Fibroblast of skin of left quadriceps (primary cell): Measurements from ENCODE around the gene ATP8A1.
"Not testable (repeated sequence)": the region's sequence is repeated elsewhere in the genome, so short reads cannot be mapped to it uniquely, and the experiment has no call there.

Experiments
- DNase-seq, 2 experiments: peaks; one replicate each; pipeline ENCODE4 v3.0.0-alpha.2; 2013; ENCODE audit warnings: low read depth in 2 of 2

ATP8A1 gene

GRCh38 chr4:42410446-42410845 is 246.5 kb downstream of the ATP8A1 start:
- DNase-seq, result no peak

- no peak for DNase-seq
Measured at GRCh38 chr4:42404001-42404400, 252.9 kb downstream of the ATP8A1 start.

- DNase-seq, result no peak
Measured at GRCh38 chr4:42401171-42401570, 255.7 kb downstream of the ATP8A1 start.

GRCh38 chr4:42399393-42399792 is 257.5 kb downstream of the ATP8A1 start:
- no peak for DNase-seq

DNA sequence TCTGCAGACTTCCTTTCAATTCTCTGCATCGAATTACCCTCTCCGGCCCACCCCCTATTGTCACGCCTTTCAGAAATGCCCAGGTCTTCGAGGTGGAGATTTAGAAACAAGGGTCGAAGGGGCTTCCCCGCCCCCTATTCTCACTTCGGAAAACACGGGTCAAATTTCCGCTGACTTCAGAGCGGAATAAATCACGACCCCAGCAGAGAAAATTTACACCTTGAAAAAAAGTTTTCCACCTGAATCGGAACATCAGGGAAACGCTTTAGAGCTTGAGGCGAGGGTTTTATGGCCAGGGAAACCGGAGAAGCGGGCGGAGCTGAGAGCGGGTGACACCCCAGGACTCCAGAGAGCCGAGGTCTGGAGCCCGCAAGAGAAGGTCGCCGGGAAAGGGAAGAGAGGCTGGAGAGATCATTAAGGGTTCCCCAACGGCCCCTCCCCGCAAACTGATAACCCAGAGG is 258.0 kb downstream of the ATP8A1 start:
- DNase-seq, result no peak

DNA sequence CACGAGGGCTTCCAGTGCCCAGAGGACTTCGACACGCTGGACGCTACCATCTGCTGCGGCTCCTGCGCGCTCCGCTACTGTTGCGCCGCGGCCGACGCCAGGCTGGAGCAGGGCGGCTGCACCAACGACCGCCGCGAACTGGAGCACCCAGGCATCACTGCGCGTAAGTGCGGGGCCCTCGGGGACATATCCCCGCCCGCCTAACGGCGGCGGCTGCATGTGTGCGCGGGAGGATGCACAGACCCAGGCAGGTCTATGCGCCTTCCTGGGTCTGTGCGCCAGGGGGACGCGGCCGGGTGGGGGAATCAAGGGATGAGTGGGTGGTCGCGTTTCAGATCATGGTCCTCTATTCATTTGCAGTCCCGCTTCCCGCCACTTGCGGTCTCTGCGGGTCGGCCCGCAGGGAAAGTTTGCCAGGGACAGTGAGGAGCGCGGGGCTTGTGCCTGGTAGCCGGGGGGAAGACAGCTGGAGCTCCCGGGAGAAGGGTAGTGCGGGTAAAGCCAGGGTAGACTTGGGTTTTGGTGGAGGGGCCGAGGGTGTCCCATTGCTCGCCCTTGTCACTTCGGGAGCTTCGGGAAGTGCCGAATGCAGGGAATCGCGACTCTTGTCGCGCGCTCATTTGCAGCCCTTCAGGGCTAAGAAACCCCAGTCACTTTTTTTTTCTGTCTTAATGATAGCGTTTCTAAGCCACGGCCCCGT is 258.6 kb downstream of the ATP8A1 start:
- DNase-seq, result no peak

DNA sequence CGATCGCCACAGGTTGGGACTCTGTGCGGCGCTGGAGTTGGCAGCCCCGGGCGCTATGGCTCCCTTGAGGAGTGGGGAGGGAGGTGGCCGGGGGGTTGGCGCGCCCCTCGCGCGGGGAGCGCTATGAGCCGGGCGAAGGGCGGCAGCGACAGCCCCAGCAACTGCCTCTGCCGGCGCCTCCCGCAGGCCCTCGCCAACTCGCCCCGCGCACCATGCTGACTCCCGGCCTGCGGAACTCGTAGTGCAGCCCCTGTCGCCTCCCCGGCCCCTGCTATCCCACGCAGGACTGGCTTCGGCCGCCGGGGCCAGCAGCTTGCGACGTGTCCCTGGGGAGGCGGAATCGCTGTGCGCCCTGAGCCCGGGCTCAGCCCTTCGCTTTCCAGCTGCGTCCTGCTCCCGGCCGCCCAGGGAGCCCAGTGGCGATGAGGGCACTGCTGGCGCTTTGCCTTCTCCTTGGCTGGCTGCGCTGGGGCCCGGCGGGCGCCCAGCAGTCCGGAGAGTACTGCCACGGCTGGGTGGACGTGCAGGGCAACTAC is 259.2 kb downstream of the ATP8A1 start:
- DNase-seq, result no peak

- no peak for DNase-seq
Measured at GRCh38 chr4:42396752-42397634, 259.9 kb downstream of the ATP8A1 start, which contains the start of gene SHISA3. Gene SHISA3 (plus strand): TSS chr4:42397488. CDS start chr4:42398057, 569 bp downstream.

- no peak for DNase-seq
Measured at GRCh38 chr4:42396361-42396751, 260.5 kb downstream of the ATP8A1 start.

- DNase-seq, result no peak
Measured at GRCh38 chr4:42395595-42395994, 261.3 kb downstream of the ATP8A1 start.

DNA sequence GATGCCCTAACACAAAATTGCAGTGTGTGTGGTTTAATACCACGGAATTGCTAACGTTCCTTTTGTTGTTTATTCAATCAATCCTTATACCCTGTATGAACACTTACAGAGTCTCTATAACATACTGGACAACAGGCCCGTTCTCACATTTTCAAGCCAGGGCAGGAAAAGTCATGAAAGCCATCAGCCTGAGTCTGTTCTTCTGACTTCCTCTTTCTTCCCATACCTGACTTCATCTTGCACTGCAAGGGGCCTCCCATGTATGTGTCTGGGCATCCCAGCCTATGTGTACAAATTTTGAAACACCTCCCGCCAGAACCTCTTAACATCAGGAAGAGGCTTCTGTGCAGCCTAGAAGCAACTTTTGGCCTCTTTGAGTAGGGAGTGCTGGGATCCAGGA is 264.5 kb downstream of the ATP8A1 start:
- no peak for DNase-seq

GRCh38 chr4:42391981-42392380 is 264.9 kb downstream of the ATP8A1 start:
- DNase-seq, result no peak

GRCh38 chr4:42391355-42391664 is 265.6 kb downstream of the ATP8A1 start:
- DNase-seq, result no peak

- no peak for DNase-seq
Measured at GRCh38 chr4:42390622-42391354, 266.1 kb downstream of the ATP8A1 start.

GRCh38 chr4:42385516-42385915 is 271.4 kb downstream of the ATP8A1 start:
- no peak for DNase-seq

- no peak for DNase-seq
Measured at GRCh38 chr4:42381666-42382065, 275.2 kb downstream of the ATP8A1 start.

DNA sequence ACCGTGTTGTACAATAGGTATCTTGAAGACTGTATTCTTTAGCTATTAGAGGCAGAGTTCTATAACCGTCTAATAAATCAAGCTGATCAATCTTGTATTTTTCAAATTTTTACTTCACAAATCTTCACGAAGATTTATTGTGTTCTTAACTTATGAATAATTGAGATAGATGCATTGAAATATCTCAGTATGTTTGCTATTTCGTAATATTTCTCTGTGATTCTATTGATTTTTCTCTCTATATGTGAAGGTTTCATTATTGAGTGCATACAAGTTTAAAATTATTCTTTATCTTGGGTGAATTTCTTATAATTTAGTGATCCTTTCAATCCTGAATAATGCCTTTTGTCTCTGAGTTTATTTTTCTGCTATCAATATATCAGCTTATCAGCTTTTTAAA is 279.4 kb downstream of the ATP8A1 start:
- no peak for DNase-seq

GRCh38 chr4:42372303-42372702 is 284.6 kb downstream of the ATP8A1 start:
- not testable (repeated sequence) for DNase-seq

- peak; percentile 18 to 25 for DNase-seq
Measured at GRCh38 chr4:42371305-42372252, 285.3 kb downstream of the ATP8A1 start.

DNA sequence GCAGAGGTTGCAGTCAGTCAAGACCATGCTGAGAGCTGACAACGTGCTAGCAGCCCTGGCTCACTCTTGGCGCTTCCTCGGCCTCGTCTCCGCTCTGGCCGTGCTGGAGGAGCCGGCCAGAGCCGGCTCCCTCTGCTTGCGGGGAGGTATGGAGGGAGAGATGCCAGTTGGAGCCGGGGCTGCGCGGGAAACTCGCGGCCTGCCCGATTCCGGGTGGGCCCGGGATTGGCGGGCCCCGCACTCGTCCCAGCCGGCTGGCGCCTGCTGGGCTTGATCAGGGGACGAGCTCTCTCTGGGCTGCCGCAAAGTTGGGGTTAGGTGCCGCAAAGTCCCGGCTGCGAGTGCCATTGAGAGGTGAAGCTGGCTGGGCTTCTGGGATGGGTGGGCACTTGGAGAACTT is 287.4 kb downstream of the ATP8A1 start:
- no peak for DNase-seq

GRCh38 chr4:42366959-42367358 is 289.9 kb downstream of the ATP8A1 start:
- no peak for DNase-seq
